ENCODE results near the gene MBNL1.

Gene MBNL1

GRCh38 chr3:152299249-152299976 lies 30.7 kb downstream of the MBNL1 start:
- DNase-seq, result no peak

DNA sequence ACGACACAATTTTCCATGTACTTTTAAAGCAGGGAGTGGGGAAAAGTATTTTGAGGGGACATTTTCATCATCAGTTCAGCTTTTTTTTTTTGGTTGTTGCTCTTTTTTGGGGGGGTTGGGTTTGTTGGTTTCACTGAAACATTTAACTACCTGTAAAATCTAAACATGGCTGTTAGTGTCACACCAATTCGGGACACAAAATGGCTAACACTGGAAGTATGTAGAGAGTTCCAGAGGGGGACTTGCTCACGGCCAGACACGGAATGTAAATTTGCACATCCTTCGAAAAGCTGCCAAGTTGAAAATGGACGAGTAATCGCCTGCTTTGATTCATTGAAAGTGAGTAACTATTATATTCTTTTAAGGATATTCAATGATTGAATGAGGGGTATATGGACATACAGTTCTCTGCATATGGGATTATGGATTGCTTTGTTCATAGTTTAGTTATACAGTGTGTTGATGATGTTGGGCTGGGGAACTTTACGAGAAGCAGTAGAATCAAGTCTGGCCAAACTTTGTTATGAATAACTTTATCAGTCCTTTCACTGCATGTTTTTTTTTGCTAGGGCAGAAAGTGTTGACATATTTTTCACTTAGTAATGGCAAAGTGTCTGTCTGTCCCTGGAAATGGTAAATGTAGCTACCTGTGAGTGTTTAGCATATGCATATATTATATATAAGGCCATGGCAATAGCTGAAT lies 31.5 kb downstream of the MBNL1 start:
- DNase-seq, result no peak

DNA sequence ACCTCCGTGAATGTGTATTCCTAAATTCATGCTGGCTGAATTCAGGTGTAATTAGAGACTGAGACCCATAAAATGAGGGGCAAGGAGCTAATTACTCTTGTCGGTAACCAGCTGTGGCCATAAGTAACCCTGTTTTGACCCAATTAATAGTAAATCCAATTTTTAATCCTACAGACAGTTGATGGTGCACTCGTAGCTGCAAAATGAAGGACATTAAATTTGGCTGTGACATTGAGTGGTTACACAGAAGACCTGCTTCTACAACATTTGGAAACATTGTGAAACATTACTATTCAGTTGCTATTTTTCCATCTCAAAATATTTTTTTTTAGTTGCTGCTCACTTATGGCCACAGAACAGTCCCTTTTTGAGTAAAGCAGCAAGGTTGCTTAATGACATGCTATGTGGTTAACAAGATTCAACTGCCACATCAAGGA lies 33.0 kb downstream of the MBNL1 start:
- DNase-seq, result no peak

DNA sequence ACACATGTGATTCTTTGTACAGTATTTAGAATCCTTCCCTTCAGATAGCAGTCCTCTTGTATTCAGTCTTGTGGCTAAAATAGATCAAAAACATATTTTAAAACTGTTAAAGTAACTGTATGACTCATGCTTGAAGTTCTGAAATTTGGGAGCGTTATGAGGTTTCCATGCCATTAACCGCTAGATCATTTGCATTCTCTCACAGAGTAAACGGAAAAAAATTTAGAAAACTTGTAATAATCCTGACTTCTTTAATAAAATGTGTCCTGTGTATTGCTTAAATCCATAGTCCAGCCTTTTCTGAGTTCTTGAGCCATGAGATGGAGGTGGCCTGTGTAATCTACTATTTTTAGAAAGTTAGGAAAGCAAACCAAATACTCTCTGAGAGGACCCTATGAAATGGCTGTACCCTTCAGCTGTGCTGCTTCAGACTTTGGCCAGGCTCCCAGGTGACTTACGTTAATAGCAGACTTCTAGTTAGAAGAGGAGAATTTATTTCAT lies 33.8 kb downstream of the MBNL1 start:
- DNase-seq, result no peak

DNA sequence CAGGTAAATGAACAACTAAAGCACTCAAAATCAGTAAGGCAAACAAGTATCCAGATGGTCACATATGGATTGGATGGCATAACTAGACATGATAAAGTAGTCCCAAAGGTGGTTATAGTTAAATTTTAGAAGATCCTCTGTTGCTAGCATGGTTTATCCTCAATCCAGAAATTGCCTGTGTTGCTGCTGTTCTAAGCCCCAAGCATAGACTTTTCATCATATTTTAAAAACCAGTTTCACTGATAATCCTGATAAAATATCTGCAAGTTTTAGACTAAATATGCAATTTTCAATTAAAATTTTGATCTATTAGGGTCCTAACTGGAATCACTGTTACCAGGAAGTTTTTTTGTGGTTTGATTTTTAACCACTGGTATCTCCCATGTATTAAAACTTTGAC lies 35.4 kb downstream of the MBNL1 start:
- no peak for DNase-seq

- DNase-seq, result no peak
Observed at GRCh38 chr3:152305075-152305474, 36.3 kb downstream of the MBNL1 start.

GRCh38 chr3:152307829-152308474 lies 39.2 kb downstream of the MBNL1 start:
- no peak for DNase-seq

DNA sequence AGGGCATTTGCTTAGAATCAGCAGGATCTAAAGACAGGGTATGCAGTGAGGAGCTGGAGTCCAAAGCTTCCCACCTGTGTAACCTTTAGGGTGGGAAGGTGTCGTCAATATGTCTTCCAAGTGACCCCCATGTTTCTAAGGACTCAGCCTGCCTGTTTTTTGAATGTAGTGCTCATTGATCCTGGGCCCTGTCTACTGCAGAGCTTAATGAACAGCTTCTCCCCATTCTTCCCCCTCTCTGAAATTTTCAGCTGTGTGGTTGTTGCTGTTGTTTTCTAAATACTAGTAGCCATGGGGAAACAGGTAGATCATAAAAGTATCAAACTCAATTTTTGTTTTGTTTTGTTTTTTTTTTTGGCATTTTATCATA lies 39.7 kb downstream of the MBNL1 start:
- DNase-seq, result no peak

DNA sequence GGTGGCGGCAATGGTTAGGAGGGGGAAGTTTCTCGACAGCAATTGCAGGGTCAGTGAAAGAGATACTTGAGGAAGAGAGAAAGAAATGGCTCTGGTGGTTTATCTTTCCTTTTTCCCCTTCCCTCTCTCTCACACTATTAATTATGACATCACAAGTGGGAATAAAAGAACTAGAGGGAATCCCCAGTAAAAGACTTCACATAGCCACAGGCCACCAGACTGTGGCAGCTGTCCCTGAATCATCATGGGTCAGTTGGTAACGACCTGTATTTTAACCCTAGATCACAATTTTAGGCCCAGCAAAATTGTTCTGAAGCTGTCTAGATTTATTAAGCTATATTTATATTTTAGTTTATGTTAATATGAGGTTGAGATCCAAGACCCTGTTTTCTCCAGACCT lies 40.3 kb downstream of the MBNL1 start:
- no peak for DNase-seq

GRCh38 chr3:152309535-152310307 lies 41.0 kb downstream of the MBNL1 start:
- no peak for DNase-seq

GRCh38 chr3:152313430-152313829 lies 44.7 kb downstream of the MBNL1 start:
- DNase-seq, result no peak

DNA sequence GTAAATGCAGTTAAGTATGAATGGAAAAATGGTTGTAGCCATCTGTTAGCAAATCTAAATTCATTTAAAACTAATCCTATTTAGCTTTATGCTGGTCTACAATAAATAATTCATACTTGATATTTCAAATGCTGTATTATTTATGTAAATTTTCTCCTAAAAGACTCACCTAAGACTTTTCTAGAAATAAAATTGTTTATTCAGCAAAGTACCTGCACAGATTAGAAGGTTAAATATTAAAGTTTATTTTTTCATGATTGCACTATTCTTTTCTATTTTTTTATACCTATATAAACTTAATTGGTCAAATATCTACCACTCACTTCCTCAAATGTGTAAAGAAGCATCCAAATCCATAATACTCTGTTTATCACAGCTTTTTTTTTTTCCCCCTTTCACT lies 45.2 kb downstream of the MBNL1 start:
- DNase-seq, result no peak

GRCh38 chr3:152314677-152315353 lies 46.1 kb downstream of the MBNL1 start:
- no peak for DNase-seq

GRCh38 chr3:152315623-152316022 lies 46.9 kb downstream of the MBNL1 start:
- DNase-seq, result no peak

DNA sequence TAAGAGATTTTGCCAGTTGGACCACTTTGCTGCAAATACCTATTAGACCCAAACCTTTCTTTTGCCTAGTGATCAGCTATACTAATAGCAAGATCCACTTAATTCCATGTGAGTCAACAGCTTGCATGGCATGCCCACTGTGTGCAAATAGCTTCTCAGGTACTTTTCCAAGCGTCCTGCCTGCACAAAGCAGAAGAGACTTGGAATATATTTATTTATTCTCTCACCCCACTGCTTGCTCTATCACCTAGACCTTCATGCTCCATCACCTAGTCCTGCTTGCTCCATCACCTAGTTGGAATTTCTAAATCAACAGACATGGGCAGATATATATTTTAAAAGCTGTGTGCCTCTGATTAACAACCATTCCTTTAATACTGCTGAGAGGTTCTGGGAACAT lies 47.6 kb downstream of the MBNL1 start:
- DNase-seq, result no peak

DNA sequence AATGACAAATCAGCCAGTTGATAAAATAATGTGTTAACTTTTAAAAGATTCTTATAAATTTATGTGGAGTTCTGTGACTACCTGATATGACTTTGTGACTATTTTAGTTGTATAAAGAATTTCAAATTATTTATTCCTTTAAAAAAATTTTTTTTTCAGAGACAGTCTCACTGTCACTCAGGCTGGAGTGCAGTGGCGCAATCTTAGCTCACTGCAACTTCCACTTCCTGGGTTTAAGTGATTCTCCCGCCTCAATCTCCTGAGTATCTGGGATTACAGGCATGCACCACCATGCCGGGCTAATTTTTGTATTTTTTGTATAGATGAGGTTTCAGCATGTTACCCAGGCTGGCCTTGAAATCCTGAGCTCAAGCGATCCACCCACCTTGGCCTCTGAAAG lies 48.5 kb downstream of the MBNL1 start:
- DNase-seq, result no peak

DNA sequence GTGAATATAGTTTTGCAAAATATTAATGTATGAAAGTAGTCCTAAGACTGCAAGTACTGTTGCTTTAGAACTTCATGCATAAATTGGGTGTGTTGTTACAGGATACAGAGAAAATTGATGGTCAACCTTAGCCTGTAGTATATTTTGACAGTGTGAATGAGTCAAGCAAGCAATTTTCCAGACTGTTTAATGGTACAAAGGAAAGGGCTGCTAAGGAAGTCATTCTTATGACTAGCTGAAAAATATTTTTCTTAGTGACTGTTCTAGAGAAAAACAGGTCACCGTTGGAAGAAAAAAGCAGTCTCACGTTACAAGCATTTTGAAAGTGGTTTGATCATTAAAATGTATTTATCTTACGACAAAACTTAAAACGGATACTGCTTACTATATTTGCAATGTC lies 49.2 kb downstream of the MBNL1 start:
- DNase-seq, result no peak

DNA sequence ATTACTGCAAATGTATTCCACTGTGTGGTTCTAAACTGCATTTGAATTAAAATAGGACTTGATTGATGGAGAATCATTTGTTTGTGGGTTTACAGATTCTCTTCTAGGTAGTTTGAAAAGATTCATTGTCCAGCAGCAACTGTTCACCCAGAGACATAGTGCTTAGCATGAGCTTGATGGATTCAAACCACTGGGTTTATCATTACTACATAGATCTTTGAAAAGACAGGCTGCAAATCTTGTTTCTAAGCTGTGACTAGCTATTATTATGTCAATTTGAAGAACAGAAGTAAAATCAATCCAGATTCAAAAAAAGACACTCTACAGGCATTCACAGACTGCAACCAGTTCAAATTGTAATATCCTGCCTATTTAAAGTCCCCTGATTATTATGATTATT lies 49.8 kb downstream of the MBNL1 start:
- DNase-seq, result no peak

DNA sequence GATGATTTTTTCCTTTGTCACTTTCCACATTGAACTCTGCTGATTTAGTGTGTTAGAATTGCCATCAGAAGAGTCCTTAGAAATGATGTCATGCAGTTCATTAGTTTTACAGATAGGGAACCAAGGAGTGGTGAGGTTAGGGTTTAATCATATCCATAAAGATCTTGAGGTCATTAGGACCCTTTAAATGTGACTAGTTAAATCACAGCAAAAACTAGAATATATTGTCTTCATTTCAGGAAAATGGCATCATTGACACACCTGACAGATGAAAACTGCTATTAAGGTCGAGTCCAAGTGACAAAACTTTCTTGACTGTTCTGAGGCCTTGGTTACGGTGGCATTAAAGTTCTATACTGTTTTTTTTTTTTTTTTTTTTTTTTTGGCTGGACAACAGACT lies 50.5 kb downstream of the MBNL1 start:
- DNase-seq, result no peak

GRCh38 chr3:152319831-152320617 lies 51.3 kb downstream of the MBNL1 start:
- no peak for DNase-seq

- DNase-seq, result no peak
Observed at GRCh38 chr3:152321200-152321954, 52.6 kb downstream of the MBNL1 start.
